ENCODE data around the gene MCTP1. TPM values are rescaled to one million over a fixed set of nuclear protein-coding genes. Genes with fewer than 3 reads are reported as not detected.

Gene MCTP1
- total RNA-seq, 1 experiment from 2014 or later, result 2.5 TPM

- Histone ChIP-seq H2BK12ac (ENCODE audit: insufficient read length, low read depth, low read length) (no peak overlapping the region), H4K8ac (replicated peaks; ENCODE audit: insufficient read length, low read depth, low read length) (no peak overlapping the region), H3K4ac (ENCODE audit: low read depth, low read length) (no peak overlapping the region), H4K5ac (ENCODE audit: insufficient read length, low read depth, low read length) (no peak overlapping the region), H3K9me3 (ENCODE audit: control insufficient read depth, low read depth, low read length) (no peaks in the 10 kb centered on the region), H3T11ph (ENCODE audit: low read length) (no peak overlapping the region), H3K27ac (ENCODE audit: insufficient read length, low read depth, low read length) (no peak overlapping the region), H3K14ac (ENCODE audit: insufficient read depth, low read length) (no peak overlapping the region), H3K56ac (ENCODE audit: insufficient read length, low read depth, low read length) (no peak overlapping the region), H3K4me2 (ENCODE audit: insufficient read depth, insufficient read length, low read length) (no peak overlapping the region), H4K91ac (ENCODE audit: insufficient read length, low read depth, low read length) (no peak overlapping the region), H3K4me1 (ENCODE audit: insufficient read depth, low read length) (no peaks in the 10 kb centered on the region), H2BK20ac (ENCODE audit: low read depth, low read length, poor library complexity, severe bottlenecking) (no peak overlapping the region), H2BK15ac (ENCODE audit: low read depth, low read length) (no peak overlapping the region), H3K79me2 (ENCODE audit: insufficient read depth, low read length) (no peaks in the 10 kb centered on the region), H3K18ac (ENCODE audit: insufficient read length, low read depth, low read length) (no peak overlapping the region), H2AK5ac (ENCODE audit: insufficient read length, low read length) (no peak overlapping the region), H3K23me2 (ENCODE audit: insufficient read length, low read depth, low read length, poor library complexity, severe bottlenecking) (no peaks in the 10 kb centered on the region), H3K27me3 (ENCODE audit: insufficient read depth, low read length) (no peaks in the 10 kb centered on the region), H4K20me1 (ENCODE audit: control insufficient read depth, insufficient read depth, insufficient read length) (no peaks in the 10 kb centered on the region), H2BK5ac (ENCODE audit: insufficient read length, low read length) (no peak overlapping the region), H3K9ac (ENCODE audit: extremely low read depth, insufficient read length, low read length) (no peak overlapping the region), H2BK120ac (ENCODE audit: low read depth, low read length, poor library complexity, severe bottlenecking) (no peak overlapping the region), H2AFZ (ENCODE audit: low read length) (no peak overlapping the region), H3K79me1 (ENCODE audit: insufficient read depth, low read depth, low read length, poor library complexity, severe bottlenecking) (no peaks in the 10 kb centered on the region), H3K23ac (ENCODE audit: insufficient read length, low read depth, low read length) (no peak overlapping the region)
- Mint-ChIP-seq H3K36me3 (ENCODE audit: insufficient read depth in 1 of 3, low read depth in 3 of 3) (no peaks in the 10 kb centered on the region), H3K27me3 (ENCODE audit: low read depth) (no peaks in the 10 kb centered on the region), H3K4me1 (peaks cover 4% of the 10 kb centered on the region in 2 experiments), H3K4me3 (no peak overlapping the region), H3K9me3 (no peaks in the 10 kb centered on the region), H3K27ac (no peak overlapping the region)
- WGBS (ENCODE audit: extremely low coverage, insufficient read length, low lambda C conversion rate), result no CpG with 5 or more reads among the region's 2 CpGs
- DNase-seq, result no peak
- no peak for TF ChIP-seq CTCF (conservative IDR thresholded peaks at IDR 0.05)
These were observed 368.3 kb downstream of the MCTP1 start for GRCh38 chr5:94916619-94917018.

Measured in H9 (cell line).